HK-2 (cell line): Measurements from ENCODE around the gene TNFSF13.
A peak's percentile ranks its signal among the peaks of the same experiment; 100 is the strongest.

Experiments used
- DNase-seq: peaks from one replicate; pipeline ENCODE4 v3.0.0-alpha.2; 2018; ENCODE audit not compliant: unreplicated experiment

TNFSF13 gene

GRCh38 chr17:7574176-7574953 lies 15.8 kb downstream of the TNFSF13 start:
- no peak for DNase-seq

DNA sequence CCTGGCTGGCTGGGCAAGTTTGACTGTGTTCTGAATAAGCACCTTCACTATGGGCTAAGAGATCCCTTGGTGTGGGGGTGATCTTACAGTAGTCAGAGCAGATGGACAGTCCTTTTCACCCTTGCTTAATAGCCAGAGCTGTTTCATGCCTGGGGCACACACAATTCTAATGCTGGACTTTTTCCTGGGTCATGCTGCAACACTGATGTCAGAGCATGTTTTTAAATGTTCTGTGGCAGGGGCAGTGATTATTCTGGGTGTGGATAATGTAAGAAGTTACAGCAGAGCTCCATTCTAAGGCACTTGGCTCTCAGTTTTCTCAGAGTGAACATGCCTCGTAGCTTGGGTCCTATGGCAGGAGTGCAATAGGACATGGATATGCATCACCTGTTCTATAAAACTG lies 16.9 kb downstream of the TNFSF13 start:
- no peak for DNase-seq

DNA sequence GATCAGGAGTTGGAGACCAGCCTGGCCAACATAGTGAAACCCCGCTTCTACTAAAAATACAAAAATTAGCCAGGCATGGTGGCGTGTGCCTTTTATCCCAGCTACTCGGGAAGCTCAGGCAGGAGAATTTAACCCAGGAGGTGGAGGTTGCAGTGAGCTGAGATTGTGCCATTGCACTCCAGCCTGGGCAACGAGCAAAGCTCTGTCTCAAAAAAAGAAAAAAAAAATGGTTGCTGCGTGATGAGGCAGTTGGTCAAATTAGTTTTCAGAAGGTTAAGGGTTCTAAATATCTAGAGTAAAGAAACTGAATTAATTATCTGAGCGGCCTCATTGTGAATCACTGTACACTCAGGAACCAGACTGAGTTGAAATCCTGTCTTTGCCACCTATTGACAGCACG lies 17.4 kb downstream of the TNFSF13 start:
- DNase-seq: no peak

GRCh38 chr17:7576432-7576937 lies 17.9 kb downstream of the TNFSF13 start:
- no peak for DNase-seq

DNA sequence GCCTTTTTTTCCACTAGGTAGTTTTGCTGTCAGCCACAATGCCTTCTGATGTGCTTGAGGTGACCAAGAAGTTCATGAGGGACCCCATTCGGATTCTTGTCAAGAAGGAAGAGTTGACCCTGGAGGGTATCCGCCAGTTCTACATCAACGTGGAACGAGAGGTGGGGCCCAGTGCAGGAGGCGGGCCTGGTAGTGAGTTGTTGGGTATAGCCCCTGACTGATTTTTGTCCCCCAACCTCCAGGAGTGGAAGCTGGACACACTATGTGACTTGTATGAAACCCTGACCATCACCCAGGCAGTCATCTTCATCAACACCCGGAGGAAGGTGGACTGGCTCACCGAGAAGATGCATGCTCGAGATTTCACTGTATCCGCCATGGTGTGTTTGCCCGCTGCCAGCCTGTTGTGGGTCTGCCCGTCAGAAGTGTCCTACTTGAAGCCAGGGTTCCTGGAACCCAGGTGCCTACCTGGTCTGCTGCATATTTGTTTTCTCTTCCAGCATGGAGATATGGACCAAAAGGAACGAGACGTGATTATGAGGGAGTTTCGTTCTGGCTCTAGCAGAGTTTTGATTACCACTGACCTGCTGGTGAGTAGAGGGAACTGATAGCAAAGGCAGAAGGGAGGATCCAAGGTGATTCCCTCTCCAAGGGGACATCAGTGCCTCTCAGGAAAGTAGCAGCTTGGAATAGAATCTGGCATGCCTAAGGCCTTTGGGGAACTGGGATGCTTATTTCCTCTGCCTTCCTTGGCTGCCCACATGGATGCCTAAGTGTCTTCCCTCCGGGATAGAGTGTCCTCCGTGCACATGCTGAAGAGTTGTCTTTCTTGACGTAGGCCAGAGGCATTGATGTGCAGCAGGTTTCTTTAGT lies 19.0 kb downstream of the TNFSF13 start:
- no peak for DNase-seq

DNA sequence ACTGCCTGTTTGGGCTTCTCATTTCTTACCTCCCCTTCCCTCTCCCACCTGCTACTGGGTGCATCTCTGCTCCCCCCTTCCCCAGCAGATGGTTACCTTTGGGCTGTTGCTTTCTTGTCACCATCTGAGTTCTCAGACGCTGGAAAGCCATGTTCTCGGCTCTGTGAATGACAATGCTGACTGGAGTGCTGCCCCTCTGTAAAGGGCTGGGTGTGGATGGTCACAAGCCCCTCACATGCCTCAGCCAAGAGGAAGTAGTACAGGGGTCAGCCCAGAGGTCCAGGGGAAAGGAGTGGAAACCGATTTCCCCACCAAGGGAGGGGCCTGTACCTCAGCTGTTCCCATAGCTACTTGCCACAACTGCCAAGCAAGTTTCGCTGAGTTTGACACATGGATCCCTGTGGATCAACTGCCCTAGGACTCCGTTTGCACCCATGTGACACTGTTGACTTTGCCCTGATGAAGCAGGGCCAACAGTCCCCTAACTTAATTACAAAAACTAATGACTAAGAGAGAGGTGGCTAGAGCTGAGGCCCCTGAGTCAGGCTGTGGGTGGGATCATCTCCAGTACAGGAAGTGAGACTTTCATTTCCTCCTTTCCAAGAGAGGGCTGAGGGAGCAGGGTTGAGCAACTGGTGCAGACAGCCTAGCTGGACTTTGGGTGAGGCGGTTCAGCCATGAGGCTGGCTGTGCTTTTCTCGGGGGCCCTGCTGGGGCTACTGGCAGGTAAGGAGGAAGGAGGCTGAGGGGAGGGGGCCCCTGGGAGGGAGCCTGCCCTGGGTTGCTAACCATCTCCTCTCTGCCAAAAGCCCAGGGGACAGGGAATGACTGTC lies 20.7 kb downstream of the TNFSF13 start, which contains the start of gene CD68:
CD68 (plus strand) TSS at position 638 of the 833 bp plus-strand sequence; CDS start at position 678, 40 bp downstream.
- DNase-seq: peak; percentile 87

GRCh38 chr17:7579834-7580603 lies 21.5 kb downstream of the TNFSF13 start:
- DNase-seq: no peak

DNA sequence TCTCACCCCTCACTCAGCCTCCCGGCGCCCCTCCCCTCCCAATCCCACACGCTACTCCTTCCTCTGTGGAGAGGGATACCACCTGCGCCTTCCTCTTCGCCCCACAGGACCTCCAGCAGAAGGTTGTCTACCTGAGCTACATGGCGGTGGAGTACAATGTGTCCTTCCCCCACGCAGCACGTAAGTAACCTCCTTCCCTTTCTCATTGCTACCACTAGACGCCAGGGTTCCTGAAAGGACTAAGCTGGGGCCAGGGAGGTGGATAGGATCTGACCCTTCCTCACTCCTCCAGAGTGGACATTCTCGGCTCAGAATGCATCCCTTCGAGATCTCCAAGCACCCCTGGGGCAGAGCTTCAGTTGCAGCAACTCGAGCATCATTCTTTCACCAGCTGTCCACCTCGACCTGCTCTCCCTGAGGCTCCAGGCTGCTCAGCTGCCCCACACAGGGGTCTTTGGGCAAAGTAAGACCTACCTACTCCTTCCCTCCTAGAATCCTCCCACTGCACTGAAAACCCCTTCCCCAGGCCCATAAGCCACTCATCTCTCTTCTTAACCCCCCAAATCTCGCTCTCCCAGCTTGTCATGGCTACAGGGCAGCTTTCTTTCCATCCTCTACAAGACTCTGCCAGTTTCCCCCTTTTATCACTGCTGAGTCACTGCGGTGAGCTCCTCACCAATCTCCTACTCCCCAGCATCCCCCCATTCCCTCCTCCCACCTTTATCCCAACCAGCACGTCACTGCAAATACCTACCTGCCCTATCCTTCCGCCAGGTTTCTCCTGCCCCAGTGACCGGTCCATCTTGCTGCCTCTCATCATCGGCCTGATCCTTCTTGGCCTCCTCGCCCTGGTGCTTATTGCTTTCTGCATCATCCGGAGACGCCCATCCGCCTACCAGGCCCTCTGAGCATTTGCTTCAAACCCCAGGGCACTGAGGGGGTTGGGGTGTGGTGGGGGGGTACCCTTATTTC lies 22.3 kb downstream of the TNFSF13 start:
- no peak for DNase-seq

DNA sequence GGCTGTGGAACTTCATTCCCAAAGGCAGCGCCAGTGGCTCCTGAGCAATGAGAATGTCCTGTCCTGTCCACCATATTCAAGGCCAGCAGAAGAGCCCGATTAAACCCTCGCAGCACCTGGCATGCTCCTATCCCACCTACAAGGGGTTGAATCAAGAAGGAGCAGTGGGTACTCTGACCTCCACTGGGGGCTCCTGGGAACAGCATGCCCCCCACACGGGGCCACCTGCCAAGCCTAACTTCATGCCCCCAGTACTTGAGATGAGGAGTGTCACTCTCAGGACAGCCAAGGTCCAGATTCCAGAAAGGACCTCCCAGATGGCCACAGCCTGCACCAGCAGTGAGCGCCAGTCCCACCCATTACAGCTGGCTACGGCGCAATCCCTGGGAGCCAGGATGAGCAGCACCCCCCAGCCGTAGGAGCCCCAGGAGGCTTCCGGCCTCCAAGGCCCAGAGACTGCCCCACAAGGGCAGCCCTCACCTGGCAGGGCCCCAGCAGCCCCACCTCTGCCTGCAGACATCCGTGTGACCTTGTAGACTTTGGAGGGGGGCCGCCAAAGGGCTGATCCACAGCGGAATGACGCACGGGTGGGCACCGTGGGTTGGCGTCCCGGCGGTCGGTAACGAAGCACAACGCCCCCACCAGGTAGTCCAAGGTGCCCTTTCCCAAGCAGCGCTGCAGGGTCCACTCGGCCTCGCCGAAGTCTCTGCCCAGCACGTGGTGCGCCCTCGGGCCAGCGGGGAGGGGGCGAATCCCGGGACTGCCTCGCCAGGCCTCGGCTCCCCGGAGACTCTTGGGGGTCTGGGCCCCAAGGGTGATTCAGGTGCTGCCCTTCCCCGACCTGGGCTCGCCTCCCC lies 24.1 kb downstream of the TNFSF13 start:
- DNase-seq: no peak

DNA sequence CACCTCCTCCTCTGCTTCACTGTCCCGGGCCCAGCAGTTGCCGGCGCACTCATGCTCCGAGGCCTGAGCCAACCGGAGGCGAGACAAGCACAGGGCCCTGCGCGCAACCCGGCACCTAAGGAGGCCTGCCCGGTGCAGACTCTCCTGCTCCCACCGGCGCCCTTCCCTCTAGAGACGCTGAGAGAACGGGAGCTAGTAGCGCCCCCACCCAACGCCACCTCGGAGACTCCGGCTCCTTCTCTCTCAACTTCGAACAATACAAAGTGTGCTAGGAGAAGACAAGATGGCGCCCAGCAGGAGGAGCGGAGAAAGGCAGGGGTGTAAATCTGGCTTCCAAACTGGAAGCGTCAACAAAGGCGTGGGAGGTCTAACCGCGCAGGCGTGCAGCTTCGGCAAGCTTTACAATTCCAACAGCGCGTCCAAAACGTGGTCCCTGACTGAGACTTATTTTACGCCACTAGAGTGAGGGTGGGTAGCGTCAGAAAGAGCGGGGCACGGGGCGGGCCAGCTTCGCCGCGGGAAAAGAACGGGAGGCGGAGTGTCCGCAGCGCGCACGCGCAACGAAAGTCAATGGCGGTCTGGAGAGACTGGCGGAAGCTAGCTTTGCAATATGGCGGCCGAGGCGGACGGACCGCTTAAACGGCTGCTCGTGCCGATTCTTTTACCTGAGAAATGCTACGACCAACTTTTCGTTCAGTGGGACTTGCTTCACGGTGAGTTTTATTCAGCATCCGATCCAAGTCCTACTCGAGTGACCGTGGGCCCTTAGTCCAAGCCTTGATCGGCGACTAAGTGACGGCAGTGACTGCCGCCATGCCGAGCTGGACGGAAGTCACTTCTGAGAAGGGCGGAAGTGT lies 24.9 kb downstream of the TNFSF13 start, which contains the start of gene MPDU1:
MPDU1 (plus strand) TSS at position 600 of the 857 bp plus-strand sequence; CDS start at position 611, 11 bp downstream.
- peak; percentile 97 for DNase-seq

GRCh38 chr17:7586673-7587419 lies 28.3 kb downstream of the TNFSF13 start:
- DNase-seq: no peak

DNA sequence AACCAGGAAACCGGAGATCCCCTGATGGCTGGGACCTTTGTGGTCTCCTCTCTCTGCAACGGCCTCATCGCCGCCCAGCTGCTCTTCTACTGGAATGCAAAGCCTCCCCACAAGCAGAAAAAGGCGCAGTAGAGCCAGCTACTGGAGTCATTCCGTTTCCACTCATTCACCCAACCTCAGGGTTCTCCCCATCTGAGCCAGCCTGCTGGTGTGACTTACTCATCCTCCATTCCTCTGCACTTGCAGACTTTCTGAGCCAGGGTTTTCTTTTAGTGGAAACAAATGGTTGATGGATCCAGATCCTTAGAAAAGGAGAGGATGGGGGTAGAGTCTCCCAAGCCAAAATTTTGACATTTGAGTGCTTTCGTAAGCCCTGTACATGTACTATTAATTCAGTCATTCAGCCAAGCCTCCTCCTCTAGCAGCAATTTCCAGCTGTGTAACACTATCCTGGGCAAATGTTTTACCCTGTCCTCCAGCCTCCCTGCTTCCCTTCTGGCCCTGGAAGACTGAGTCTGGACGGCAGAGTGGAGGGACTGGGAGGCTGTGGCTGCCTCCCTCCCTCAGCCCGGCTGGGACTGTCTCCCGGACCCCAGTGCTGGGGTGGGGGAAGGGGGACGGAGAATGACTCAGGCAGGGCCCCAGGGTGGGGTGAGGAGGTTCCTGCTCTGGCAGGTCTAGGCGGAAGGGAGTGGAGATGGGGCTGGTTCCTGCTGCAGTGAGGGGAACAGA lies 29.0 kb downstream of the TNFSF13 start:
- peak; percentile 57 for DNase-seq

- DNase-seq: no peak
These were observed 30.1 kb downstream of the TNFSF13 start for GRCh38 chr17:7588553-7589203.

GRCh38 chr17:7589204-7589868 lies 30.8 kb downstream of the TNFSF13 start:
- DNase-seq: no peak
